HEK293T (cell line): ENCODE measurements around the gene GAGE12G.
"Not testable (repeated sequence)": the region's sequence is repeated elsewhere in the genome, so short reads cannot be mapped to it uniquely, and the experiment has no call there.

Source experiments
- FOXM1 ChIP-seq: fragments of 450-650 bp; IDR thresholded peaks from 2 replicates; pipeline ENCODE4 v1.6.1; 2017; ENCODE audit warnings: mild to moderate bottlenecking, borderline replicate concordance
- L3MBTL2 ChIP-seq: fragments of 450-650 bp; conservative IDR thresholded peaks from 2 replicates; pipeline ENCODE4 v1.6.1; 2016; ENCODE audit warnings: mild to moderate bottlenecking
- SP1 ChIP-seq: fragments of 450-650 bp; IDR thresholded peaks from 2 replicates; pipeline ENCODE4 v1.6.1; 2017
- SUZ12 ChIP-seq: fragments of 450-650 bp; IDR thresholded peaks from 2 replicates; pipeline ENCODE4 v1.6.1; 2016; ENCODE audit warnings: mild to moderate bottlenecking
- TARDBP ChIP-seq: fragments of 450-650 bp; IDR thresholded peaks from 2 replicates; pipeline ENCODE4 v1.6.1; 2016
- ZNF384 ChIP-seq: fragments of 450-650 bp; IDR thresholded peaks from 2 replicates; pipeline ENCODE4 v1.6.1; 2016

DNA sequence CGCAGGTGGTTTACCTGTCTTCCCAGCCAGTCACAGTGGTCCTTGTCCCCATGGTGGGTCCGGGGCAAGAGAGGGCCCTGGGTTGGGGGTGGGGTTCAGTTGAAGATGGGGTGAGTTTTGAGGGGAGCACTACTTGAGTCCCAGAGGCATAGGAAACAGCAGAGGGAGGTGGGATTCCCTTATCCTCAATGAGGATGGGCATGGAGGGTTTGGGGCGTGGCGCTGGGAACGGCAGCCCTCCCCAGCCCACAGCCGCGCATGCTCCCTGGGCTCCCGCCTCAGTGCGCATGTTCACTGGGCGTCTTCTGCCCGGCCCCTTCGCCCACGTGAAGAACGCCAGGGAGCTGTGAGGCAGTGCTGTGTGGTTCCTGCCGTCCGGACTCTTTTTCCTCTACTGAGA, 38.3 kb upstream of the GAGE12G start, which contains the start of gene GAGE12C:
- TF ChIP-seq FOXM1, SUZ12, SP1, L3MBTL2, TARDBP, ZNF384: not testable (repeated sequence)
